HEK293T (cell line): Measurements from ENCODE around the gene SHISAL2B.

Experiments used
- BHLHE40 ChIP-seq: fragments of 450-650 bp; IDR thresholded peaks from 2 replicates; pipeline ENCODE4 v1.6.1; 2016; ENCODE audit warnings: mild to moderate bottlenecking, moderate library complexity, borderline replicate concordance
- CTBP1 ChIP-seq: fragments of 450-650 bp; IDR thresholded peaks from 2 replicates; pipeline ENCODE4 v1.6.1; 2016; ENCODE audit warnings: borderline replicate concordance
- ELF4 ChIP-seq: fragments of 450-650 bp; IDR thresholded peaks from 2 replicates; pipeline ENCODE4 v1.6.1; 2017; ENCODE audit warnings: antibody characterized with exemption
- FOXA1 ChIP-seq: fragments of 450-650 bp; IDR thresholded peaks from 2 replicates; pipeline ENCODE4 v1.6.1; 2016; ENCODE audit warnings: mild to moderate bottlenecking
- FOXM1 ChIP-seq: fragments of 450-650 bp; IDR thresholded peaks from 2 replicates; pipeline ENCODE4 v1.6.1; 2017; ENCODE audit warnings: mild to moderate bottlenecking, borderline replicate concordance
- HDGF ChIP-seq: fragments of 450-650 bp; IDR thresholded peaks from 2 replicates; pipeline ENCODE4 v1.6.1; 2017; ENCODE audit warnings: antibody characterized with exemption, borderline replicate concordance
- L3MBTL2 ChIP-seq: fragments of 450-650 bp; conservative IDR thresholded peaks from 2 replicates; pipeline ENCODE4 v1.6.1; 2016; ENCODE audit warnings: mild to moderate bottlenecking

DNA sequence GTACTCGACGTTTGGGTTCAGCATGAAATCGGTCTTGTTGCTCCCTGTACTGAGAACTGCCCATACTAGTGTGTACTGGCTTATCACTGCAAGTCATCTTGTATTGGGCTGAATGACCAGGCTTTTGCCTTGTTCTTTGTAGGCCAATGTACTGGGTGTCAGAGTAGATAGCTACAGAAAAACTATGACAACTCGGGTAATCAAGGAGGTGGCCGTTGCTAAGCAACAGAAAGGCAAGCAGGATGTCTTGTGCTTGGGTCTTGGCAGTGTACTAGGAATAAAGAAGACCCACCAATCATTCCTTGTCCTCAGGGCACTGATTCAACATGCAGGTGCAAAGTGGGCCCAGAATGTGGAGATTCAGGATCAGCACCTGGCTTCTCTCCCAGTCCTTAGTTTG is 11.9 kb upstream of the SHISAL2B start:
- TF ChIP-seq BHLHE40 (no peak), L3MBTL2 (no peak), ELF4 (no peak), FOXA1 (no peak), CTBP1 (no peak), FOXM1 (no peak), HDGF (no peak)
